K562 (cell line): Measurements from ENCODE around the gene ZNF620. TPM values are rescaled to one million over a fixed set of nuclear protein-coding genes. Genes with fewer than 3 reads are reported as not detected.
A peak's percentile ranks its signal among the peaks of the same experiment; 100 is the strongest.

ENCODE experiments used
- CHD1 ChIP-seq: fragments of 200-600 bp; sonication (generic); IDR thresholded peaks from one replicate; pipeline ENCODE4 v1.6.1; 2012; ENCODE audit warnings: mild to moderate bottlenecking, moderate library complexity, low read length, inconsistent platforms
- FOXO4 ChIP-seq: fragments of 450-650 bp; formaldehyde crosslinking; IDR thresholded peaks from 2 replicates; pipeline ENCODE4 v1.4.0; 2020; ENCODE audit warnings: mild to moderate bottlenecking, moderate library complexity
- MBD2 ChIP-seq: sonication (generic); IDR thresholded peaks from 2 replicates; pipeline ENCODE4 v1.6.1; 2016; ENCODE audit warnings: low read depth, borderline replicate concordance
- MCM2 ChIP-seq: fragments of 450-650 bp; IDR thresholded peaks from 2 replicates; pipeline ENCODE4 v1.6.1; 2017; ENCODE audit warnings: low read depth, mild to moderate bottlenecking
- MXD1 ChIP-seq: fragments of 250-450 bp; sonication (Bioruptor Pico); IDR thresholded peaks from 2 replicates; pipeline ENCODE4 v1.8.0; 2021; ENCODE audit warnings: borderline replicate concordance, mild to moderate bottlenecking, moderate library complexity; ENCODE audit not compliant: poor library complexity, severe bottlenecking
- NFE2L1 ChIP-seq: fragments of 450-650 bp; IDR thresholded peaks from 2 replicates; pipeline ENCODE4 v1.6.1; 2016; ENCODE audit warnings: missing genetic modification characterization, low read depth, mild to moderate bottlenecking, missing compliant biosample characterization, moderate library complexity, borderline replicate concordance
- NFIC ChIP-seq: fragments of 450-650 bp; IDR thresholded peaks from 2 replicates; pipeline ENCODE4 v1.6.1; 2017; ENCODE audit warnings: mild to moderate bottlenecking, inconsistent platforms
- NRF1 ChIP-seq, 2 experiments: fragments of 450-650 bp; IDR thresholded peaks in 1 of 2; conservative IDR thresholded peaks in 1 of 2; 2 replicates each; pipeline ENCODE4 v1.6.1; 2014; ENCODE audit warnings: mild to moderate bottlenecking in 2 of 2
- PHB2 ChIP-seq: fragments of 450-650 bp; IDR thresholded peaks from 2 replicates; pipeline ENCODE4 v1.6.1; 2017; ENCODE audit warnings: low read depth
- PTRF ChIP-seq: fragments of 450-650 bp; IDR thresholded peaks from 2 replicates; pipeline ENCODE4 v1.6.1; 2016; ENCODE audit warnings: mild to moderate bottlenecking, missing genetic modification characterization, missing compliant biosample characterization
- ZBTB9 ChIP-seq: fragments of 450-650 bp; formaldehyde crosslinking; IDR thresholded peaks from 2 replicates; pipeline ENCODE4 v1.4.0; 2020; ENCODE audit warnings: mild to moderate bottlenecking, moderate library complexity
- ZEB2 ChIP-seq: fragments of 450-650 bp; IDR thresholded peaks from 2 replicates; pipeline ENCODE4 v1.6.1; 2016
- ZNF184 ChIP-seq: sonication (generic); formaldehyde crosslinking; IDR thresholded peaks from 2 replicates; pipeline ENCODE4 v1.5.0; 2020; ENCODE audit warnings: missing genetic modification reagents
- ZNF24 ChIP-seq: fragments of 450-650 bp; IDR thresholded peaks from 2 replicates; pipeline ENCODE4 v1.6.1; 2016
- ZNF3 ChIP-seq: fragments of 250-450 bp; sonication (Bioruptor Pico); IDR thresholded peaks from 2 replicates; pipeline ENCODE4 v1.5.0; 2021; ENCODE audit warnings: mild to moderate bottlenecking, moderate library complexity
- polyA plus RNA-seq, 8 experiments: library from polyadenylated mRNA; depleted of rRNA in 4 of 8; stranded (reverse) in 5 of 8; unstranded in 3 of 8; fragments of >200 nt; fragmentation: Nextera tagmentation in 2 of 8; fragmentation: Illumina TruSeq in 1 of 8; extraction: Ambion mirVana in 2 of 8; extraction: Trizol in 1 of 8; gene quantifications; 2 replicates each; pipeline versions ENCODE4 v1.2.1 to v1.2.3, GENCODE V29; 2011 to 2014; ENCODE audit warnings: inconsistent platforms in 1 of 8, missing spikeins in 1 of 8
- total RNA-seq, 7 experiments: library from RNA; depleted of rRNA in 6 of 7; stranded (reverse); fragments of >200 nt in 6 of 7; fragmentation: Illumina TruSeq in 2 of 7; extraction: Trizol in 2 of 7; gene quantifications; 2 replicates each; pipeline versions ENCODE4 v1.2.1 to v1.2.3, GENCODE V29; 2011 to 2021; ENCODE audit warnings: low replicate concordance in 1 of 7
- TF ChIP-seq, protein P1 (sequence below), 2 experiments: fragments of 450-650 bp in 1 of 2; sonication (generic) in 1 of 2; formaldehyde crosslinking; conservative IDR thresholded peaks; 2 replicates each; pipeline versions ENCODE4 v1.4.0 to v1.8.1; 2020 to 2022; ENCODE audit warnings: mild to moderate bottlenecking in 1 of 2, missing genetic modification reagents in 1 of 2
- TF ChIP-seq, protein P2 (sequence below): fragments of 250-450 bp; sonication (Bioruptor Pico); IDR thresholded peaks from 2 replicates; pipeline ENCODE4 v1.5.0; 2021
- TF ChIP-seq, protein P3 (sequence below), 2 experiments: fragments of 450-650 bp; conservative IDR thresholded peaks; 2 replicates each; pipeline ENCODE4 v1.6.1; 2017; ENCODE audit warnings: mild to moderate bottlenecking in 2 of 2, moderate library complexity in 2 of 2

Gene ZNF620
- total and polyA plus RNA-seq, 9 of the 15 experiments (the other 6 are each of a cell fraction or from before 2014, with no cell fraction given): 1.2 to 5.5 (median 3.3) TPM

GRCh38 chr3:40476478-40477470 is 29.1 kb upstream of the ZNF620 start, which contains the start of gene ZNF619 (continued):
- TF ChIP-seq, protein P1, sequence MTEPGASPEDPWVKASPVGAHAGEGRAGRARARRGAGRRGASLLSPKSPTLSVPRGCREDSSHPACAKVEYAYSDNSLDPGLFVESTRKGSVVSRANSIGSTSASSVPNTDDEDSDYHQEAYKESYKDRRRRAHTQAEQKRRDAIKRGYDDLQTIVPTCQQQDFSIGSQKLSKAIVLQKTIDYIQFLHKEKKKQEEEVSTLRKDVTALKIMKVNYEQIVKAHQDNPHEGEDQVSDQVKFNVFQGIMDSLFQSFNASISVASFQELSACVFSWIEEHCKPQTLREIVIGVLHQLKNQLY (CRISPR knock-in tag; conservative IDR thresholded peaks at IDR 0.05): no peak
- TF ChIP-seq NFE2L1 (tag) (0 out of 2 replicates have a peak, but pooled peaks have one; percentile 8), PTRF (no peak), MXD1 (CRISPR knock-in tag) (no peak), FOXO4 (CRISPR knock-in tag) (no peak), PHB2 (peak; percentile 25; the same call in 1 of the 2 replicates), ZNF24 (no peak), ZNF184 (no peak), NFIC (peak; percentile 29; the same call in 1 of the 2 replicates), ZNF3 (CRISPR knock-in tag) (no peak), NRF1 (conservative IDR thresholded peaks at IDR 0.05 in 1 of 2, IDR thresholded peaks at IDR 0.05 in 1 of 2) (peak; percentile 20 to 22; a peak in 1 of 4 replicates), MCM2 (no peak), MBD2 (peak; percentile 51; the same call in 1 of the 2 replicates), ZEB2 (0 out of 2 replicates have a peak, but pooled peaks have one; percentile 32), CHD1 (no peak), ZBTB9 (no peak)
- TF ChIP-seq, protein P2, sequence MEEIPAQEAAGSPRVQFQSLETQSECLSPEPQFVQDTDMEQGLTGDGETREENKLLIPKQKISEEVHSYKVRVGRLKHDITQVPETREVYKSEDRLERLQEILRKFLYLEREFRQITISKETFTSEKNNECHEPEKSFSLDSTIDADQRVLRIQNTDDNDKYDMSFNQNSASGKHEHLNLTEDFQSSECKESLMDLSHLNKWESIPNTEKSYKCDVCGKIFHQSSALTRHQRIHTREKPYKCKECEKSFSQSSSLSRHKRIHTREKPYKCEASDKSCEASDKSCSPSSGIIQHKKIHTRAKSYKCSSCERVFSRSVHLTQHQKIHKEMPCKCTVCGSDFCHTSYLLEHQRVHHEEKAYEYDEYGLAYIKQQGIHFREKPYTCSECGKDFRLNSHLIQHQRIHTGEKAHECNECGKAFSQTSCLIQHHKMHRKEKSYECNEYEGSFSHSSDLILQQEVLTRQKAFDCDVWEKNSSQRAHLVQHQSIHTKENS: no peak
- TF ChIP-seq, protein P3, sequence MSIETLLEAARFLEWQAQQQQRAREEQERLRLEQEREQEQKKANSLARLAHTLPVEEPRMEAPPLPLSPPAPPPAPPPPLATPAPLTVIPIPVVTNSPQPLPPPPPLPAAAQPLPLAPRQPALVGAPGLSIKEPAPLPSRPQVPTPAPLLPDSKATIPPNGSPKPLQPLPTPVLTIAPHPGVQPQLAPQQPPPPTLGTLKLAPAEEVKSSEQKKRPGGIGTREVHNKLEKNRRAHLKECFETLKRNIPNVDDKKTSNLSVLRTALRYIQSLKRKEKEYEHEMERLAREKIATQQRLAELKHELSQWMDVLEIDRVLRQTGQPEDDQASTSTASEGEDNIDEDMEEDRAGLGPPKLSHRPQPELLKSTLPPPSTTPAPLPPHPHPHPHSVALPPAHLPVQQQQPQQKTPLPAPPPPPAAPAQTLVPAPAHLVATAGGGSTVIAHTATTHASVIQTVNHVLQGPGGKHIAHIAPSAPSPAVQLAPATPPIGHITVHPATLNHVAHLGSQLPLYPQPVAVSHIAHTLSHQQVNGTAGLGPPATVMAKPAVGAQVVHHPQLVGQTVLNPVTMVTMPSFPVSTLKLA (conservative IDR thresholded peaks at IDR 0.05): peak in 1 of 2 experiments; percentile 62; a peak in 2 of 4 replicates
